ENCODE measurements around the gene CLEC3B. TPM values are rescaled to one million over a fixed set of nuclear protein-coding genes. Genes with fewer than 3 reads are reported as not detected.

CLEC3B gene
- total and polyA plus RNA-seq, 10 of the 15 experiments (the other 5 are each of a cell fraction or from before 2014, with no cell fraction given), result 0.23 TPM; not detected in 9

DNA sequence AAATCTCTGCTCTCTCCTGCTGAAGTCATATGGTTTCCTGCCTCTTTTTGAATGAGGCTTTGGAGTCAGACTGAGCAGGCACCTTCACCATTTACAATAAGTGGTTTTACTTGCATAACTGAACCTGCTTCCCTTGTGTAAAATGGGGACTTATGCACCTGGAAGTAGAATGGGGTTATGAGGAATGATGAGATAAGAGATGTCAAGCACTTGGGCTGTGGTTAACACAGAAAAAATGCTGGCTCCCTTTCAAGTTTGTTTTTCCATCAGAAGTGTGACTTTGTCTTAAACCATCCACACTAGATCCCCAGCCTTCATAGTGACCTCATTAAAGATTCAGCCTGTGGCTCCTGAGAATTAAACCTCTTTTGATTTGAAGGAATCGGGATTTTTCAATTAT is 44.9 kb upstream of the CLEC3B start:
- FAIRE-seq (peak; percentile 78), DNase-seq (ENCODE audit: low read depth, low spot score) (no peak), ATAC-seq (peak; percentile 5)
- peak overlapping the region; percentile 28 for H3K4me2 ChIP-seq (ENCODE audit: control insufficient read depth, insufficient read depth)
- no peaks in the 10 kb centered on the region for H3K27me3 ChIP-seq (replicated peaks in 1 of 2; ENCODE audit: control insufficient read depth in 2 of 2, insufficient read depth in 2 of 2, low read length in 1 of 2)
- peak overlapping the region; percentile 63 for H3K27ac ChIP-seq (ENCODE audit: control insufficient read depth, insufficient read depth)
- BruUV-seq (replicated peaks), result no TSS peak
- in situ Hi-C loops (cut with MboI), result no loop called here
- no peak overlapping the region; the same call in 1 of the 2 replicates for H3K9ac ChIP-seq (ENCODE audit: control insufficient read depth, insufficient read depth, low read length)
- H3K79me2 ChIP-seq (ENCODE audit: control insufficient read depth, insufficient read depth, low read length), result peaks cover 84% of the 10 kb centered on the region
- no peaks in the 10 kb centered on the region for H4K20me1 ChIP-seq (ENCODE audit: control insufficient read depth, insufficient read depth)
- 100% methylated on average over 1 of the region's 1 CpG for WGBS (ENCODE audit: insufficient coverage, insufficient replicate concordance, low lambda C conversion rate, missing lambda C conversion rate)
- 0 out of 2 replicates have a peak, but pooled peaks have one; percentile 35 for TF ChIP-seq IKZF1 (conservative IDR thresholded peaks at IDR 0.05)
- no peak for TF ChIP-seq FOS (IDR thresholded peaks at IDR 0.05; ENCODE audit: borderline replicate concordance, extremely low read depth, insufficient read length)
- no peak for TF ChIP-seq SMC3 (IDR thresholded peaks at IDR 0.05; ENCODE audit: borderline replicate concordance, low read length)
- TF ChIP-seq, protein P1, sequence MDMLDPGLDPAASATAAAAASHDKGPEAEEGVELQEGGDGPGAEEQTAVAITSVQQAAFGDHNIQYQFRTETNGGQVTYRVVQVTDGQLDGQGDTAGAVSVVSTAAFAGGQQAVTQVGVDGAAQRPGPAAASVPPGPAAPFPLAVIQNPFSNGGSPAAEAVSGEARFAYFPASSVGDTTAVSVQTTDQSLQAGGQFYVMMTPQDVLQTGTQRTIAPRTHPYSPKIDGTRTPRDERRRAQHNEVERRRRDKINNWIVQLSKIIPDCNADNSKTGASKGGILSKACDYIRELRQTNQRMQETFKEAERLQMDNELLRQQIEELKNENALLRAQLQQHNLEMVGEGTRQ (IDR thresholded peaks at IDR 0.05; ENCODE audit: borderline replicate concordance, low read depth, low read length), result no peak
- TF ChIP-seq NFIC (IDR thresholded peaks at IDR 0.05; ENCODE audit: low read depth, low read length), result 0 out of 2 replicates have a peak, but pooled peaks have one; percentile 28
- TF ChIP-seq SPI1 (IDR thresholded peaks at IDR 0.05; ENCODE audit: borderline replicate concordance, insufficient read depth, low read depth, low read length), result no peak
- no peak for TF ChIP-seq BACH1 (IDR thresholded peaks at IDR 0.05; ENCODE audit: borderline replicate concordance)
- TF ChIP-seq, protein P2, sequence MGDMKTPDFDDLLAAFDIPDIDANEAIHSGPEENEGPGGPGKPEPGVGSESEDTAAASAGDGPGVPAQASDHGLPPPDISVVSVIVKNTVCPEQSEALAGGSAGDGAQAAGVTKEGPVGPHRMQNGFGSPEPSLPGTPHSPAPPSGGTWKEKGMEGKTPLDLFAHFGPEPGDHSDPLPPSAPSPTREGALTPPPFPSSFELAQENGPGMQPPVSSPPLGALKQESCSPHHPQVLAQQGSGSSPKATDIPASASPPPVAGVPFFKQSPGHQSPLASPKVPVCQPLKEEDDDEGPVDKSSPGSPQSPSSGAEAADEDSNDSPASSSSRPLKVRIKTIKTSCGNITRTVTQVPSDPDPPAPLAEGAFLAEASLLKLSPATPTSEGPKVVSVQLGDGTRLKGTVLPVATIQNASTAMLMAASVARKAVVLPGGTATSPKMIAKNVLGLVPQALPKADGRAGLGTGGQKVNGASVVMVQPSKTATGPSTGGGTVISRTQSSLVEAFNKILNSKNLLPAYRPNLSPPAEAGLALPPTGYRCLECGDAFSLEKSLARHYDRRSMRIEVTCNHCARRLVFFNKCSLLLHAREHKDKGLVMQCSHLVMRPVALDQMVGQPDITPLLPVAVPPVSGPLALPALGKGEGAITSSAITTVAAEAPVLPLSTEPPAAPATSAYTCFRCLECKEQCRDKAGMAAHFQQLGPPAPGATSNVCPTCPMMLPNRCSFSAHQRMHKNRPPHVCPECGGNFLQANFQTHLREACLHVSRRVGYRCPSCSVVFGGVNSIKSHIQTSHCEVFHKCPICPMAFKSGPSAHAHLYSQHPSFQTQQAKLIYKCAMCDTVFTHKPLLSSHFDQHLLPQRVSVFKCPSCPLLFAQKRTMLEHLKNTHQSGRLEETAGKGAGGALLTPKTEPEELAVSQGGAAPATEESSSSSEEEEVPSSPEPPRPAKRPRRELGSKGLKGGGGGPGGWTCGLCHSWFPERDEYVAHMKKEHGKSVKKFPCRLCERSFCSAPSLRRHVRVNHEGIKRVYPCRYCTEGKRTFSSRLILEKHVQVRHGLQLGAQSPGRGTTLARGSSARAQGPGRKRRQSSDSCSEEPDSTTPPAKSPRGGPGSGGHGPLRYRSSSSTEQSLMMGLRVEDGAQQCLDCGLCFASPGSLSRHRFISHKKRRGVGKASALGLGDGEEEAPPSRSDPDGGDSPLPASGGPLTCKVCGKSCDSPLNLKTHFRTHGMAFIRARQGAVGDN (IDR thresholded peaks at IDR 0.05), result no peak
- TF ChIP-seq EP300 (IDR thresholded peaks at IDR 0.05; ENCODE audit: borderline replicate concordance in 1 of 2, control insufficient read depth in 1 of 2, low read depth in 2 of 2, low read length in 2 of 2), result 0 out of 4 replicates have a peak, but pooled peaks of 1 of the 2 experiments have one; percentile 3
- TF ChIP-seq SMAD5 (IDR thresholded peaks at IDR 0.05; ENCODE audit: low read depth), result no peak
- TF ChIP-seq NFXL1 (IDR thresholded peaks at IDR 0.05; ENCODE audit: borderline replicate concordance), result no peak
- RAD21 ChIA-PET (ENCODE audit: unreplicated experiment), result interaction anchor here (0.8 to 4.0 kb wide), 8 partner anchors 13 to 61 kb away, joined by 3 to 18 read pairs (median 4); no protein-coding TSS in a partner anchor
- intact Hi-C loops (cut with micrococcal nuclease; ENCODE audit: unreplicated experiment), result no loop called here
- no peak overlapping the region for H2AFZ ChIP-seq (ENCODE audit: control insufficient read depth, low read depth, low read length)
- CTCF ChIA-PET, result interaction anchor here (0.8 to 3.7 kb wide), 3 partner anchors 10 to 59 kb away, joined by 3 to 53 read pairs (median 3); no protein-coding TSS in a partner anchor
- POLR2A ChIA-PET, result interaction anchor here (5.5 kb wide), 1 partner anchor 14 kb away, joined by 62 read pairs; no protein-coding TSS in a partner anchor
- peaks cover 0 to 8% of the 10 kb centered on the region in 2 experiments; a peak in 1 of 4 replicates for H3K36me3 ChIP-seq (ENCODE audit: control insufficient read depth in 2 of 2, insufficient read depth in 2 of 2, low read length in 1 of 2)
- no peaks in the 10 kb centered on the region for H3K9me3 ChIP-seq (replicated peaks; ENCODE audit: control insufficient read depth, insufficient read depth, low read length)
- peaks cover 29% of the 10 kb centered on the region for H3K4me1 ChIP-seq (ENCODE audit: control insufficient read depth, insufficient read depth, low read length)
- peak overlapping the region; percentile 34 for H3K4me3 ChIP-seq
- SMC1A ChIA-PET (ENCODE audit: uncharacterized antibody, unreplicated experiment), result interaction anchor here (0.9 to 8.7 kb wide), 3 partner anchors 14 to 60 kb away, joined by 3 to 97 read pairs (median 3); no protein-coding TSS in a partner anchor
